Right cardiac atrium (tissue), 5 donors: ENCODE results near the gene S100A2. TPM values are rescaled to one million over a fixed set of nuclear protein-coding genes. Genes with fewer than 3 reads are reported as not detected.
A peak's percentile ranks its signal among the peaks of the same experiment; 100 is the strongest.

Experiments used
- ATAC-seq, 2 donors: fragments of 200-7000 bp; cut with Tn5 transposase; one replicate each; pipeline versions ENCODE4 v1.8.0 to v1.9.1; 2020; ENCODE audit warnings: moderate library complexity in 2 of 2, mild to moderate bottlenecking in 1 of 2
- DNase-seq, 3 donors: peaks; one replicate each; pipeline ENCODE4 v3.0.0-alpha.2; 2020
- H3K27ac ChIP-seq: one replicate; pipeline ENCODE4 v1.5.1; 2013; ENCODE audit warnings: mild to moderate bottlenecking, low read length, control low read depth, moderate library complexity
- H3K27me3 ChIP-seq: one replicate; pipeline ENCODE4 v1.6.1; 2013; ENCODE audit not compliant: control insufficient read depth, insufficient read depth
- H3K4me1 ChIP-seq: one replicate; pipeline ENCODE4 v1.6.1; 2013; ENCODE audit warnings: low read length; ENCODE audit not compliant: control insufficient read depth, insufficient read depth
- H3K4me3 ChIP-seq: one replicate; pipeline ENCODE4 v1.5.1; 2013; ENCODE audit warnings: low read length, control low read depth
- H3K9me3 ChIP-seq: one replicate; pipeline ENCODE4 v1.6.1; 2013; ENCODE audit warnings: low read length; ENCODE audit not compliant: control insufficient read depth
- WGBS: extraction: QIAGEN DNeasy Blood & Tissue Kit; methylation state at CpG from one replicate; pipeline ENCODE4 v1.1.7; 2013; 5-methylcytosine and 5-hydroxymethylcytosine counted together
- intact Hi-C, 4 donors: fragments of 100-400 bp; cut with DNase I; formaldehyde crosslinking; loops; one replicate each; pipeline versions ENCODE4 v1.11.0 to v1.14.0; 2022 to 2023
- polyA plus RNA-seq: library from polyadenylated mRNA; stranded (reverse); fragments of 200-250 nt; gene quantifications from one replicate; pipeline ENCODE4 v1.2.3, GENCODE V29; 2013
- total RNA-seq, 4 donors: library from RNA; stranded (reverse); fragmentation: NEBNext Ultra II Directional; extraction: Animal tissue kit (Norgen Biotek cat#: 25700); gene quantifications; one replicate each; pipeline ENCODE4 v1.2.1, GENCODE V29; 2021
- donor health status: healthy with polysubstance abuse.
- donor health status: DM: no; HTN: yes; CAD: no.
- donor health status: DM: no; HTN: no; CAD: no.
- donor health status: DM: no; HTN: yes; CAD: no; lungs with severe emphysema.
- donor health status: DM: yes; HTN: yes; CAD: no.

S100A2 gene
- total and polyA plus RNA-seq, 5 donors = 0.92 to 3.7 (median 0.97) TPM

DNA sequence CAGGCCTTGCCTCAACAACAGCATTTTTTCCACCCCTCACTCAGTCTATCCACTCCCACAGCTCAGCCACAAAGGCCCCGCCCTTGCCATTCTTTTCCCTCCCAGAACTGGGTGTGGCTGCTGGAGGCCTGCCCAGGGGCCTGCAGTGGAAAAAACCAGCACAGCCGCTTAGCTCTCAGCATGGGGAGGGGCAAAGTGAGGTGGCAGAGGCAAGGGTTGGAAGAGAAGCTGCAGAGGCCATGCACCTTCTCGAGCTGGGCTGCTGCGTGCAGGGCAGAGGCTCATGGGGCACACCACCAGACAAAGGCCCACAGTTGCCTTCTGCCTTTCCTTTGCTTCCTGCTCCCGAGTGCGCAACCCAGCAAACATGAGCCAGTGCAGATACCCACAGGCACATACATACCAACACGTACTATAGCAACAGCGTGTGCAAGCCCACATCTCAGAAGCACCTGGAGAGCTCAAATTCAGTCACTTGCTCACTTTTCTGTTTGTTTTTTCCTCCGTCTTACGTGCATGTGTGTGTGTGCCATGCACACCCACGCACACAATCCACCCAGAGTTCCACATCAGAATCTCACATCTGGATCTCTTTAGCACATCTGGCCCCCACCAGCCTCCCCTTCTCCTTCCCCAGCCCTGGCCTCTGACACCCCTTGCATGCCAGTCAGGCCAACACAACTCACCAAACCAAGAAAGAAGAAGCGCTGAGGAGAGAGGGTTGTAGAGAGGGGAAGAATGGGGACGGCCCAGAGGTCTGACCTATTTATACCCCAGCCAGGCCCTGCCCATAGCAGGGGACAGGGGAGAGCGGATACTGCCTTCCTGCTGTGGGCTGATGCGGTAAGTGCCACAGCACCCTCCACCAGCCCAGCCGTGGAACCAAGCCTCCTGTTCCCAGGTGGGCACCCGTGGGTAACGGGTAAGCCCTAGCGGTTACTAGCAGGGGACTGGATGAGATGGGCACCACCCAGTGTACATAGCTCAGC is 20.3 kb downstream of the S100A2 start, which contains the start of gene S100A4:
S100A4 (minus strand) TSS at position 740 of the 989 bp plus-strand sequence. CDS start 1,012 bp downstream, outside the sequence.
- peak; percentile 88 to 89 for ATAC-seq
- intact Hi-C loops = no loop called here
- Histone ChIP-seq H3K27me3 (no peaks in the 10 kb centered on the region), H3K27ac (peak within 1 kb of the TSS; percentile 58), H3K4me1 (peaks cover 20% of the 10 kb centered on the region), H3K9me3 (no peaks in the 10 kb centered on the region), H3K4me3 (peak within 1 kb of the TSS; percentile 38)
- WGBS = 39% methylated on average over 19 of the region's 19 CpGs
- peak; percentile 96 to 98 (median 98) for DNase-seq

DNA sequence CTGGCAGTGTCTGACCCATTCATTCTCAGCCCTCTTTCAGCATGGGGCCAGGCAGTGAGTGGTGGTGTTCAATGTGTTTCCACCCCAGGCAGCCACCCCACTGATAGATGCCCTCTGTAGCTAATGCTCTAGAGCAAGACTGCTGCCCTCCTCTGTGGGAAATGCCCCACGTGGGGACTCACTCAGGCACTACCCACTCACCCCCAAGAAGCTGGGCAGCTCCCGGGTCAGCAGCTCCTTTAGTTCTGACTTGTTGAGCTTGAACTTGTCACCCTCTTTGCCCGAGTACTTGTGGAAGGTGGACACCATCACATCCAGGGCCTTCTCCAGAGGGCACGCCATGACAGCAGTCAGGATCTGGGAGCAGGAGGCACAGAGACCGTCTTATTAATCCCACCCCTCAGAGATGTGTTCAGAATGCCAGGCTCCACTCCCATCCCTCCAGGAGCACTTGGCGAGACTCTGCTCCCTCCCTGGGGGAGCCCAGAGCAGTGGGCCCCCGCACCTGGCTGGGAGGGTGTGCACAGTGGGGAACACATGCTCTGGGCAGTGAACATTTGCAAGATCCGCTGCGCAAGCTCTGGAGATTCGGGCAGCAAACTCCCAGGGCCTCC is 21.1 kb downstream of the S100A2 start:
- intact Hi-C loops = no loop called here
- H3K27ac ChIP-seq = peak overlapping the region; percentile 58
- no peaks in the 10 kb centered on the region for H3K9me3 ChIP-seq
- peaks cover 13% of the 10 kb centered on the region for H3K4me1 ChIP-seq
- 61% methylated on average over 10 of the region's 10 CpGs for WGBS
- DNase-seq (no peak), ATAC-seq (no peak)
- H3K27me3 ChIP-seq = no peaks in the 10 kb centered on the region
- peak overlapping the region; percentile 18 for H3K4me3 ChIP-seq

DNA sequence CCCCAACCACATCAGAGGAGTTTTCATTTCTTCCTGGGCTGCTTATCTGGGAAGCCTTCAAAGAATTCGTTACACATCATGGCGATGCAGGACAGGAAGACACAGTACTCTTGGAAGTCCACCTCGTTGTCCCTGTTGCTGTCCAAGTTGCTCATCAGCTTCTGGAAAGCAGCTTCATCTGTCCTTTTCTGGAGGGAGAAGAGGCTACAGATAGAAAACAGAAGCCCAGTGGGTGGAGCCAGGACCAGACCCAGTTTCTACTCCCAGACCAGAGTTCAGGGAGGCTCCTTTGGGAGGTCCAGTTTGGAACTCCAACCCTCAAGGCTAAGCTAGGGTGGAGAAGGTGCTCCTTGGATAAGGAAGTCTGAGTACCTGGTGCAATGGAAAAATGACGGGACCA is 21.9 kb downstream of the S100A2 start:
- Histone ChIP-seq H3K4me1 (peaks cover 10% of the 10 kb centered on the region), H3K27ac (no peak overlapping the region), H3K4me3 (no peak overlapping the region), H3K9me3 (no peaks in the 10 kb centered on the region), H3K27me3 (no peaks in the 10 kb centered on the region)
- ATAC-seq = no peak
- WGBS = 84% methylated on average over 4 of the region's 4 CpGs
- DNase-seq = no peak
- intact Hi-C loops = no loop called here

DNA sequence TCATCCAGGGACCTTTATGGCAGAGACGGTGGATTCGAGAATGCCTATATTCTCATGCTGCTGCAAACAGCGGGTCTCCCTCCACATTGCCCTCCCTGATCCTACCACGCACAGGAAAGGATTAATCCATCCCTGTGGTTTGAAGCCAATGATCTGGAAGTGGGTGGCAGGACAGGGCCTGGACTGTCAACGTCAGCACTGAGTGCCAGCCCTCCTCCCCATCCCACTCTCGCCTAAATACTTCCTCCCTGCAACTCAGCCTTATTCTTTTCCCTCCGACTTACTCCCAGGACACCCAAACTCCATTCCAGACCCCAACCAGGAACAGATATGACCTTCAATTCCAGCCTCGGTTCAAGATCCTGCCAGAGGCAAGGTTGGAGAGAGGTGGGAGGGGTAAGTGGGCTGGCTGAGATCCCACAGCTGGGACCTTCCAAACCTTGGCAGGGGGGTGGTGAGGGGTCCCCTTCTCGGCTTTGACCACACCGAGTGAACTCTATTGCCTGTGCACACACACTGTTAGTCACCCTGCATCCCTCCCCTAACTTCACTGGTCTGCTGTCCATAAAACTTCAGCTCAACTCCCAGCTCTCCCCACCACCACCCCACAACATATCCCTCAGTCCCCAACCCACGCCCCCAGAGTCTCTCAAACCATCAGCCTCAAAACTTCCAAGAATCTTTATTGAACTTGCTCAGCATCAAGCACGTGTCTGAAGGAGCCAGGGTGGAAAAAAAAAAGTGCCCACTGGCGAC is 22.5 kb downstream of the S100A2 start:
- Histone ChIP-seq H3K9me3 (no peaks in the 10 kb centered on the region), H3K27me3 (no peaks in the 10 kb centered on the region), H3K27ac (no peak overlapping the region), H3K4me1 (peaks cover 10% of the 10 kb centered on the region), H3K4me3 (no peak overlapping the region)
- no peak for ATAC-seq
- no peak for DNase-seq
- WGBS = 74% methylated on average over 13 of the region's 13 CpGs
- intact Hi-C loops = no loop called here

DNA sequence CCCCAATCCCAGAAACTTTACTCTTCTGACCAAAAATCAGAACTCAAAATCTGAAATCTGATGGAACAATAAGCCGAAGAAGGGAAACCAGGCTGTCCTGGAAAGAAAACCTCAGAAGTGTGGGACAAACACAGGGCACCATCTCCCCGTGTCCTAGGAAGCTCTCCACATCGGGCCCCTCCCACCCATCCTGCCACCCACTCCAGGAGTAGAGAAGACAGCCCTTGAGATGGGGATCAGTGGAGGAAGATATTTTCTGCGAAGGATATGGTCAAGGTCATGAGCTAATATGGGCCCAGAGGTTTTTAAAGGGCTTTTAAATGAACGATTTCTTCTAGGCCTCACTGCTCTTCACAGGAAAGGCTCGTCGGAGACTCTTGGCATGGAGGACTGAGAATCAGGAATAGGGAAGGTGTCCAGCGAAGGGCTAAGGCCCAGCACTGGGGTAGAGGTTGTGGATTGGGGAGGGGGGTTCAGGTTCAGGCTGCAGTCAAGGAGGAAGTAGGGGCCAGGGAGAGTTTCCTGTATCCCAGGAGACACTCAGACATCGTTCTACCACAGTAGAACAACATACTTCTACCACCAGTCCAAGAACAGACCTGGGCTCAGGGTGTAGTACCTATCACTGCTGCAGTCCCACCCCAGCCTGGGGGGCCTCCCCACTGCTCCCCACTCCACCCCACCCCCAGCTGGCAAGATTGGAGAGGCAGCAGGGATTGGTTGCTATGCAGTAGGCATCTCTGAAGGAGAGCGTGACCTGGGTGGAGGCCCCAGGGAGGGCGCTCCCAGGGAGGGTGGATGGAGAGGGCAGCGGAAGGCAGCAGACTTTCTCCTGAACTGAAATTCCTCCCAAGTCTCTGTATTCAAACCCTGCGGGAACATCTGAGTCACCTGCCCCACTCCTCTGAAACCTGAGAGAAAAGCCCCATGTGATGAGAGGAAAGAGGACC is 23.7 kb downstream of the S100A2 start:
- ATAC-seq (no peak), DNase-seq (no peak)
- H3K9me3 ChIP-seq = no peaks in the 10 kb centered on the region
- intact Hi-C loops = no loop called here
- H3K27me3 ChIP-seq = no peaks in the 10 kb centered on the region
- no peak overlapping the region for H3K4me3 ChIP-seq
- peaks cover 10% of the 10 kb centered on the region for H3K4me1 ChIP-seq
- no peak overlapping the region for H3K27ac ChIP-seq
- WGBS = 74% methylated on average over 13 of the region's 13 CpGs

DNA sequence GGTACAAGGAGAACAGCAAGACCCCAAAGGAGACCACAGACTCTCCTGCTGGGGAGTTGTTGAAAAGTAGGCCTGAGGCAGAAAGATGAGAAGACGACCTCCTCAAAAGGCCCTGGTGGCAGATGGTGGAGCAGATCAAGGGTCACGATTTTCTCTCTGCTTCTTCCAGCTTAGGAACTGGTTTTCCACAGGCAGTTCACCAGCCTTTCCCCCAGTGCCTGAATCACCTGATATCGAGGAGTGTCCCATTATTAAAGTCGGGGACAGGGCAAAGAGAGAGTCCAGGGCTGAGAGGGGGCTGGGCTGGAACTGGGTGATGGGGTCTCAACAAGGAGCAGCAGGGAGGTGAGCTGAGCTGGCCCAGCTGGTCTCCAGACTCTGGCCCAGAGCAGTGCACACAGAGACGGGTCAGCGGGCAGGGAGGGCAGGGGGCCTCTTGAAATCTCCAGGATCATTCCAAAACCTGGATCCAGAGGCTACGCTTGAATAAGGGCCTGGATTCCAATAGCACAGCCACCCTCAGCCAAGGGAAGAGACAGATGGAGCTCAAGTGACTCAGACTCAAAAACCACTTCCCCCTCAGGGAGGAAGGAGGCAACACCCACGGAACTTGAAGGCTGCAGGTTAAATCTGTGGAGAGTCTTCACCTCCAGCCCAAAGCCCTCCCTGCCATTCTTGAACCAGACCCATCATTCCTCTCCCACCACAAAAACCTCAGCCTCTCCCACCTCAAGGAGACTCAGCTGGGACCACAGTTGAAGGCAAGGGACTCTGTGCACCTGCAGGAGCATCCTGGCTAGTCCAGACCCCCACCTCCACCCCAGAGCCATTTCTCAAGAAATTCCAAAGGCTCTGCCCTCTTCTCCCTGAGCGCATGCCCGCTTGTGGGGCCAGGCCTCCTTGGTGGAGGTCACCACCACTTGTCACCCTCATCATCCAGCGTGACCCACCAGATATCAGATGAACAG is 25.0 kb downstream of the S100A2 start, which contains the start of gene S100A5:
S100A5 (minus strand) TSS at position 541 of the 968 bp plus-strand sequence. CDS start 743 bp downstream, outside the sequence.
- WGBS = 83% methylated on average over 11 of the region's 11 CpGs
- no peak within 1 kb of the TSS for H3K4me3 ChIP-seq
- H3K27me3 ChIP-seq = no peaks in the 10 kb centered on the region
- intact Hi-C loops = no loop called here
- ATAC-seq (no peak), DNase-seq (no peak)
- no peak within 1 kb of the TSS for H3K27ac ChIP-seq
- no peaks in the 10 kb centered on the region for H3K9me3 ChIP-seq
- peaks cover 10% of the 10 kb centered on the region for H3K4me1 ChIP-seq

DNA sequence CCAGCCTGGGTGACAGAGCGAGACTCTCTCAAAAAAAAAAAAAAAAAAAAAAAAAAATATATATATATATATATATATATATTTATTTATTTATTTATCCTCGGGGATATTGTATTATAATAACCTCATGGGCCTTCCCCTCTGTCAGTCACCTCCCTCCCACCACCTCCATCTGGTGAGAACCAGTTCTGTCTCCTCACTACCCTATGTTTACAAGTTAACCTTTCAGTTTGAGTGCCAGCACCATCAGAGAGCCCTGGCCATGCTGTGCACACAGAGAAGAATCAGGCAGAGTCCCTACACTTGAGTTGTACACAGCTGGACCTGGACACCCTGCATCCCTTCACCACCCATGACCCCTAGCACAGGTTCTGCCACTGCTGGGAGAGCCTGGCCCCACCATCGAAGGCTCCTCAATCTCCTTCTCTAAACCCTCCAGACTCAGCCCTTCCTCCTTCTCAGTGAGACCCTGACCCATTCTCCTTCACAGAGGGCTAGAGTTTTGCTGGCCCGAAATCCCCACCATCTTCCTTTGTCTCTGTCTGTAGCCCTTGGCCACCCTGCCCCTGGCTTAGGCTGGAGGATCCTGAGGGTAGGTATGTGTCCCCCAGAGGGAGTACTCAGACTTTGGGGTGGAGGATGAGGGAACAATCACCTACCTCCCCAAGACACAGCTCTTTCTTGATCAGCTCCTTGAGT is 26.1 kb downstream of the S100A2 start:
- intact Hi-C loops = no loop called here
- Histone ChIP-seq H3K27me3 (no peaks in the 10 kb centered on the region), H3K4me1 (peaks cover 5% of the 10 kb centered on the region), H3K27ac (no peak overlapping the region), H3K4me3 (no peak overlapping the region), H3K9me3 (no peaks in the 10 kb centered on the region)
- ATAC-seq (no peak), DNase-seq (no peak)
- WGBS = 87% methylated on average over 4 of the region's 4 CpGs

DNA sequence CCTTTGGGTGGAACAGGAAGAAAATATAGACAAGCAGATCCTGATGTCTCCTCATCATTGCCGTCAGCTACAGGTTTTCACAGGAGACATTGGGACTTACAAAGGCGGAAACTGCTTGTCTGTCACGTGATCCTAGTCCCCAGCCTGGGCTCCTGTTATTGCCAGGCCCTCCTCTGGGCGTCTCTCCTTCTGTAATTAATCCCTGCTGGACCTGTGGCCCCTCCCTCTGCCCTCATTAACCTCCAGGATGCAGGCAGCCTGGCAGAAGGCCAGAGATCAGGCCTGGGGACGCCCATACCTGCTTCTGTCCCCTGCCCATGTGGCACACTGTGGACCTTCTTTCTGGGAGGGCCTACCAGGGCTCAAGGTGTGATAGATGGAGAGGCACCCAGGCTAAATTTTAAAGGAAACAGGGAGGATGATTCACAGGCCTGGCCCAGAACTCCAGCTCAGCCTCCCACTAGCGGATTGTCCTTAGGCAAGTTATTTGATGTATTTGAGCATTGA is 27.3 kb downstream of the S100A2 start:
- Histone ChIP-seq H3K4me1 (no peaks in the 10 kb centered on the region), H3K9me3 (no peaks in the 10 kb centered on the region), H3K27ac (no peak overlapping the region), H3K4me3 (no peak overlapping the region), H3K27me3 (no peaks in the 10 kb centered on the region)
- peak in 1 of 3 donors; percentile 56 for DNase-seq
- no peak for ATAC-seq
- intact Hi-C loops = no loop called here
- WGBS = 78% methylated on average over 6 of the region's 6 CpGs

DNA sequence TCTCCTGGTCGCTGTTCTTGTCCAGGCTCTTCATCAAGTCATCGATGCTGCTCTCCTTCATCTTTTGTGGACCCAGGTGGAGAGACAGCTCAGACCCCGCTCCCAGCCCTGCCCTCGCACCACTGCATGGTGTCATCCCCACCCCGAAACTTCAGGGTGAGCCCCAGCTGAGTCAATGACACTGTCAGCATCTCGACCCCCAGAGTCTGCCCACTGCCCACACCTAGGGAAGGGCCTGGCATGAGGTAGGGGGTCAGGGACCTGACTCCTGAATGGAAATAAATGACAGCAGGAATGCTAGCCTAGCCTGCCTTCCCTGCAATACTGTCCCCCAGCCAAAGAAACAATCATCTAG is 28.3 kb downstream of the S100A2 start:
- Histone ChIP-seq H3K4me3 (no peak overlapping the region), H3K27ac (no peak overlapping the region), H3K27me3 (no peaks in the 10 kb centered on the region), H3K9me3 (no peaks in the 10 kb centered on the region), H3K4me1 (no peaks in the 10 kb centered on the region)
- no peak for DNase-seq
- ATAC-seq = no peak
- WGBS = over 99% methylated on average over 6 of the region's 6 CpGs
- intact Hi-C loops = no loop called here
